GM10847 (cell line): ENCODE measurements around the gene C5AR2.

Experiments used
- POLR2A ChIP-seq: IDR thresholded peaks from 2 replicates; pipeline ENCODE4 v1.6.1; 2011; ENCODE audit not compliant: insufficient read length; ENCODE audit errors: extremely low read depth

C5AR2 gene

GRCh38 chr19:47331931-47332547, at the start of gene C5AR2:
Gene C5AR2, plus strand, starts transcription at chr19:47332175. Its CDS starts 8,625 bp downstream, at chr19:47340800.
- no peak for TF ChIP-seq POLR2A

- TF ChIP-seq POLR2A = no peak
Measured at GRCh38 chr19:47283405-47284059, 48.4 kb upstream of the C5AR2 start.

GRCh38 chr19:47284324-47284899, 47.6 kb upstream of the C5AR2 start:
- TF ChIP-seq POLR2A = no peak

- TF ChIP-seq POLR2A = no peak
Measured at GRCh38 chr19:47296036-47296435, 35.9 kb upstream of the C5AR2 start.

- TF ChIP-seq POLR2A = no peak
Measured at GRCh38 chr19:47302249-47302648, 29.7 kb upstream of the C5AR2 start.

GRCh38 chr19:47303966-47304365, 28.0 kb upstream of the C5AR2 start:
- TF ChIP-seq POLR2A = no peak

GRCh38 chr19:47305309-47305751, 26.6 kb upstream of the C5AR2 start:
- TF ChIP-seq POLR2A = no peak

GRCh38 chr19:47306303-47306702, 25.7 kb upstream of the C5AR2 start:
- no peak for TF ChIP-seq POLR2A

- no peak for TF ChIP-seq POLR2A
Measured at GRCh38 chr19:47309038-47309437, 22.9 kb upstream of the C5AR2 start.

GRCh38 chr19:47309608-47310007, 22.4 kb upstream of the C5AR2 start, which contains the start of gene C5AR1:
Gene C5AR1, plus strand, starts transcription at chr19:47309861. Its CDS starts 35 bp downstream, at chr19:47309896.
- TF ChIP-seq POLR2A = no peak

- TF ChIP-seq POLR2A = no peak
Measured at GRCh38 chr19:47310323-47310722, 21.7 kb upstream of the C5AR2 start.

GRCh38 chr19:47310819-47311218, 21.2 kb upstream of the C5AR2 start:
- TF ChIP-seq POLR2A = no peak

GRCh38 chr19:47312366-47313006, 19.5 kb upstream of the C5AR2 start:
- TF ChIP-seq POLR2A = no peak

- no peak for TF ChIP-seq POLR2A
Measured at GRCh38 chr19:47313754-47314295, 18.1 kb upstream of the C5AR2 start.

- no peak for TF ChIP-seq POLR2A
Measured at GRCh38 chr19:47315125-47315821, 16.7 kb upstream of the C5AR2 start.
